ENCODE results near the gene C9orf50.

DNA sequence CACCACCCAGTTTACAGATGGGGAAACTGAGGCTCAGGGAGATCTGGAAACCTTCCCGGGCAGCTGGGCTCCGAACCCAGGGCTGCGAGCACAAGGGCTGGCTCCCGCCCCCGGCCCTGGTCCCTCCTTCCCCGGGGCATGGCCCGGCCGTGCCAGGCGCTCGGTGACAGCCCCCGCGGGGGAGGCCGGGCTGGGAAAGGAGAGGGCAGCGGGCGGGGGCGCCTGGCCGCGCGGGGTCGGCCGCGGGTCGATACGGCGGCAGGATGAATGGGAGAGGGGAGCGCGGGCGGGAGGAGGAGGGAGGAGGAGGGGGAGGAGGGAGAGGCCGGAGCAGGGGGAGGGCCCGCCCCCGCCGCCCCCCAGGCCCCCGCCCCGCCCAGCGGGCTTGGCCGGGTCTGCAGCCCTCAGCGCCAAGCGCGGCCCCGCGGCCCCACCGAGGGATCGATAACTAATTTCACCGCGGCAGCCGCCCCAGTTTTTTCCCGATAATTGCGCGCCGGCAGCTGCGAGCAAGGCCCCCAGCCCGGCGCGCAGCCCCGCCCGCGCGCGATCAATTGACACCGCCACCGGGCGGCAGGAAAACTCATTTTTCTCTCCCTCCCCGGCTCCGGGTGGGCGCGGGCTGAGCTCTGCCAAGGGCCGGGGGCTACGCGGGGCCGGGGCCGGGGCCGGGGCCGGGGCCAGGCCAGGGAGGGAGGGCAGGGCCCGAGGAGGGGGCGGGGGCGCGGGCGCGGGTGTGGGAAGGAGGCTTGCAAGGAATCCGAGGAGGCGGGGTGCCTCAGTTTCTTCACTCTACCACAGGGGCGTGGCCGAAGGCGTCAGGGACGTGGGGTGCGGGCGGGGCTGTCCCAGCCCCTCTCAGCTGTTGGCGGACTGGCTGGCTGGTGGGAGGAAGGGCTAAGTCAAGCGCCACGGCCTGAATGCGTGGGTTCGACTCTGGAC lies 52.1 kb downstream of the C9orf50 start:
- TF ChIP-seq EZH2 (IDR thresholded peaks at IDR 0.05; ENCODE audit: borderline replicate concordance, low read depth, low read length, severe bottlenecking) = no peak
- TF ChIP-seq, protein P1, sequence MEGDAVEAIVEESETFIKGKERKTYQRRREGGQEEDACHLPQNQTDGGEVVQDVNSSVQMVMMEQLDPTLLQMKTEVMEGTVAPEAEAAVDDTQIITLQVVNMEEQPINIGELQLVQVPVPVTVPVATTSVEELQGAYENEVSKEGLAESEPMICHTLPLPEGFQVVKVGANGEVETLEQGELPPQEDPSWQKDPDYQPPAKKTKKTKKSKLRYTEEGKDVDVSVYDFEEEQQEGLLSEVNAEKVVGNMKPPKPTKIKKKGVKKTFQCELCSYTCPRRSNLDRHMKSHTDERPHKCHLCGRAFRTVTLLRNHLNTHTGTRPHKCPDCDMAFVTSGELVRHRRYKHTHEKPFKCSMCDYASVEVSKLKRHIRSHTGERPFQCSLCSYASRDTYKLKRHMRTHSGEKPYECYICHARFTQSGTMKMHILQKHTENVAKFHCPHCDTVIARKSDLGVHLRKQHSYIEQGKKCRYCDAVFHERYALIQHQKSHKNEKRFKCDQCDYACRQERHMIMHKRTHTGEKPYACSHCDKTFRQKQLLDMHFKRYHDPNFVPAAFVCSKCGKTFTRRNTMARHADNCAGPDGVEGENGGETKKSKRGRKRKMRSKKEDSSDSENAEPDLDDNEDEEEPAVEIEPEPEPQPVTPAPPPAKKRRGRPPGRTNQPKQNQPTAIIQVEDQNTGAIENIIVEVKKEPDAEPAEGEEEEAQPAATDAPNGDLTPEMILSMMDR (IDR thresholded peaks at IDR 0.05; ENCODE audit: extremely low read depth in 1 of 2, insufficient read depth in 1 of 2, low read depth in 1 of 2, low read length in 2 of 2) = no peak
